HG02938 (cell line): ENCODE measurements around the gene PRR18.

Source experiments
- ATAC-seq: cut with Tn5 transposase; IDR thresholded peaks from one replicate; pipeline ENCODE4 v1.9.1; 2021; ENCODE audit warnings: mild to moderate bottlenecking, moderate library complexity; ENCODE audit not compliant: unreplicated experiment

PRR18 gene

GRCh38 chr6:166307082-166308032, 835 bp downstream of the PRR18 start:
- ATAC-seq = peak; percentile 27

DNA sequence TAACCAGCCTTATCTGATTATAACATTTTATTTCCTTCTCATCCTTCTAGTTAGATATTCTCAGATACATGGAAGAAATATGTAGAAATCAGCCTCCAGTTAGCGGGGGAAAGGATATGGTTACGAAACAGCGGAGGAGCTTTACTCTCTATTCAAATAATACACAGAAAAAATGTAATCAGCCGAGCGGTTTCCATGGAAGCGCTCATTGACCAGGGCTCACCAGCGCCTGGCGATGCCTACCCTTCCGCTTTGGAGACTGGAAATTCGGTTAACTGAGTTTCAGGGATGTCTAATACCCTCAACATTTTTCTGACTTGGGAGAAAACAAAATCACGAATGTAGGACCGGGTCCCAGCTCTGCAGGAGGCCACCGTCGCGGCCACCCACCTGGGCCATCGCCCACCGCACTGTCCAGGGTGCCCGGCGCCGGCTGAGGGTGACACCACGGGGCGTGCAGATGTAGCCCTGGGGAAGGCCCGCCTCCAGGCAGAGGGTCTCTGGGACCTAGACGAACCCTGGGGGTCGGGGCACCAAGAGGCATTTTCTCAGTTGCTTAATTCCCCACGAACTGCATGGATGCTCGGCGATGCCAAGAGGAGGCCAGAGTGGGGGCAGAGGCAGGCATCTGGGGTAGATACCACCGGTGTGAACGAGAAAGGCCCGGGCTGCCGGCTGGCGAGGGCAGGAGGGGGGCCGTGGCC, 1.7 kb downstream of the PRR18 start:
- ATAC-seq = no peak

GRCh38 chr6:166305562-166306117, 2.6 kb downstream of the PRR18 start:
- ATAC-seq = no peak

GRCh38 chr6:166304106-166304505, 4.1 kb downstream of the PRR18 start:
- ATAC-seq = no peak

DNA sequence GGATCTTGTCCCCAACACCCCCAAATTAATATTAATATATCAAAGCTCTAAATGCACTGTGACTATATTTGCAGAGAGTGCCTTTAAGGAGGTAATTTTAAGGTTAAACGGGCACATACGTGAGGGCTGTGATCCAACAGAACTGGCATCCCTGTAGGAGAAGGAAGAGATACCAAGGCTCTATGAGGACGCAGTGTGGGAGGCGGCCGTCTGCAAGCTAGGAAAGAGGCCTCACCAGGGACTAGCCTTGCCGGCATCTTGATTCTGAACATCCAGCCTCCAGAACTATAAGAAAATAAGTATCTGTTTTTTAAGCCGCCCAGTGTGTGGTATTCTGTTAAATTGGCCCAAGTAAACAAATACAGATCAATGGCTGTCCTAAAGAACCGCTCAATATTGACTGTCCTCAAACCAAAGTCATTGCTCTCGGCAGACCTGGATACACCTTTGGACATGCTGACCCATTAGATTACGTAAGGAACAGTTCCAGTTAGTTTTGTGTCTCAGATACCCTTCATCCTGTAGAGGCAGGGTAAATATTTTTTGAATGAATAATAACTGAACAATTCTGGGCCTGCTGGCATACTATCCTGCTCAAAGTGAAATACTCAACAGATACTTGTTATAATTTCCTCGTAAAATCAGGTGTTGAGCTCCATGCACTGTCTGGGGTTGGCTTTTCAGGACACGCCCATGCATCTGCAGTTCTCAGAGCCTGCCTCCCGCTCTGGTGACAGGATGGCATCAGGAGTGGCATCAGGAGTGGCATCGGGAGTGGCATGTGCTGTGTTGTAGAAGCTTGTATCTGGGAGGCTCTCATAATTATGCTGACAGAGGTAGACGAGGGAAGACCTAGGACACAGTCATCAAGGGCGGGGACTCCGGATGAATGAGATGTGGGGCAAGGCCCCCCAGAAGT, 6.3 kb downstream of the PRR18 start:
- no peak for ATAC-seq

DNA sequence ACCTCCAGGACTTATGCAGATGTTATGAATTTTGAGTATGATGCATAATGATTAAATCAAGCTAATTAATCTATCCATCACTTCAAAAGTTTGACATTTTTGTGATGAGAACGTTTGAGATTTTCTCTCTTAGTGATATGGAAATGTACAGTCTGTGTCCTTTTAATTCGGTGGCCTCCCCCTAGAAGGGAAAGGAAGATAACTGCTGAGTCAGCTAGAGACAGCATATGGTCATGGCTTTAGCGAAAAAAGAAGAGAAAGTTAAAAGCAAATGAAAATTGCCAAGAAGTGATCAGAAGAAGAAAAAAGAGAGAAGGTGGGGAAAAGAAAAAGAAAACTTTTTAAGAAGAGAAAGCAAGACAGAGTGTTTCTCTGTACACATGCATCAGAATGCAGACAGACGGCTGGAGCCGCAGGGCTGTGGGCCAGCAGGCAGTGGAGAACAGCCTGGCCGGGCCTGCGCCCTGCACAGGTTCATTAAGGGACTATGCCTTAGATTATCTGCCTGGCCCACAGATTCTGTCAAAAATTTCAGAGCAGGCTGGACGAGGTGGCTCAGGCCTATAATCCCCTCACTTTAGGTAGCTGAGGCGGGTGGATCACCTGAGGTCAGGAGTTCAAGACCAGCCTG, 7.7 kb downstream of the PRR18 start:
- no peak for ATAC-seq

- ATAC-seq = no peak
Measured at GRCh38 chr6:166297606-166298005, 10.6 kb downstream of the PRR18 start.

- ATAC-seq = no peak
Measured at GRCh38 chr6:166296035-166296883, 11.9 kb downstream of the PRR18 start.

- no peak for ATAC-seq
Measured at GRCh38 chr6:166293731-166294584, 14.2 kb downstream of the PRR18 start.

DNA sequence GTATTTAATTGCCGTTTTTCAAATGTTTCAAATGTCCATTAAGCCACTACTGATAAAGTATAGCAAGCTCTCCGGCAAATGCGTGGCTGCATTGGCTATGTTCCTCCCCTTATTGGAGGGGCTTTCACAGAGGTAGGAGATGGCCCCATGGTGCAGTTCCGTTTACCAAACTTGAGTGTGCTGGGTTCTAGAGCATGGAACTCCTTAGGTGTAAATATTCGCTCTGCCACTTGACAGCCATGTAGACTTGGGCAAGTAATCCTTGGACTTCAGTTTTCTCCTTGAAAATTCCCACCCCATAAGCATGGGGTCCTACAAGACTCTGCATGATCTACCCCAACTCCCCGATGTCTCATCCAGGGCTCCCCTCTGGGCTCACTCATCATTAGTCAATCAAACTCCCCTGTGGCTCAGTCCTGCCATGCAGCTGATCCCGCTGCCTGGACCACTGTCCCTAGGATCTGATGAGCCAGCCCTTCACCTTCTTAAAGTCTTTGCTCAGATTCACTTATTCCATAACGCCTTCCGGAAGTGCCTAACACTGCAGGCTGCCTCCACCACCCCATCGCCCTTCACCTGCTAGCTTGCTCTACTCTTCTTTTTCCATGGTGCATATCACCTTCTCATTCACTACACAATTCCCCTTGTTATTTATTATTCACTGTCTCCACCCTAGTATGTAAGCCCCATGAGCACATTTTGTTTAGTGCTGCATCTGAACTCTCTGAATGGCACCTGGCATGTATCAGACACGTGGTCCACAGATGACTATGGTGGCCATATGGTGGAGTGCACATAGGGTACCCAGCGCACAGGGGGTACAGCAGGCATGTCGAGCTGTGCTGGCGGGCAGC, 18.8 kb downstream of the PRR18 start:
- ATAC-seq = no peak

- peak; percentile 92 for ATAC-seq
Measured at GRCh38 chr6:166286839-166287271, 21.3 kb downstream of the PRR18 start.

DNA sequence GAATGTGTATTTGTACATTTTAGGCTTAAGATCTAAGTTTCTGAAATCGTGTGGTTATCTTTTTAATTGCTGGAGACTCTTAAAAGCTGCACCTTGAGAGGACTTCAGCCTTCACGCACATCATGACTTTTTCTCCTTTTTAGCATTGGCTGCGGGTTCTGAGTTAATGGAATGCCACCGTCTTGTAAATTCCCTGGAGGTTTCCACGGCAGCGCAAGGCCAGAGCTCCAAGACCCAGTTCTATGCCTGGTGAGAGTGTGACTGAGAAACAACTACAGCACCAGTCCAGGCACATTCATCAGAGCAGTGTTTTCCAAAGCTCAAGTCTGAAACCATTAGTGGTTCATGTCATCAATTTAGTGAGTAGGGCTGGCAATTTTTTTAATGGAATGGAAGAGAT, 23.0 kb downstream of the PRR18 start:
- ATAC-seq = no peak

DNA sequence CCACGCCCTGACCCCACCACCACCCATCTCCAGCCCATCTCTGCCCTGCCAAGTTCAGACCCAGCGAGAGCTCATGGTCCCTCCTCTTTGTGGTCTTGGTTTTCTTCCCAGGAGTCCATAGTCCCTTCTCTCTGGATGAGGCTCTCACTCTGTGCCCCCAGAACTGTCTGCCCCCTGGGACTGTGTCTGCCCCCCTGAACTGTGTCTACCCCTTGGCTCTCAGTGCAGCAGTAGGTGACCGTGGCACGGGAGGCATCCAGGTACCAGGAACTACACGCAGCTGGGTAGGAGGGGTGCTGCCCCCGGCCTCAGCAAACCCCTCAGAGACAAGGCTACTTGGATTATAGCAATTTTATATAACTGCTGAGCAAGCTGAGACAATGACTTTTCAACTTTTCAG, 23.6 kb downstream of the PRR18 start:
- ATAC-seq = no peak

DNA sequence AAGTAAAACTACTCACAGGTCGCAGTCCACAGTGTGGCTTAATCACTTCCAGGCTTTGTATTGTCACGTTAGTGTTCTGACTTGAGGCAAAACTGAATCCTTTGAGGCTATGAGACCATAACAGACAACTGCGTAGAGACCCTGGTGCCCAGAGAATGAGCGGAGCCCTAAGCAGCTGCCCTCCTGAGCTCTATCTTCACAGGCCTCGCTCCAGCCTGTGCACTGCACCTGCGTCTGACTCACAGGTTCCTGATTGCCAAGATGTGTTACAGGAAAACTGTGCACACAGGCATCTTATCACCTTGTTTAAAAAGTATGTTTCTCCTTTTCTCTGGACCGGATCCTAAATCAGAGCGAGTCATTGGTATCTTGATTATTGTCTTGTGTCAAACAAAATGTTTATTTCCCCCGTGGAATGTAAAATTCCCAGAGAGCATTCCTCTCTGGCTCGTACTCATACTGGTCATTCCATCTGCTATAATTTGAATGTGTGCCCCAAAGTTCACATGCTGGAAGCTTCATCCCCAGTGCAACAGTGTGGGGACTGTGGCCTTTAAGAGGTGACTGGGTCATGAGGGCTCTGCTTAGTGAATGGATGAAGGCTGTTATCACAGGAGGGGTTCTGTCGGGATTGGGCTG, 25.7 kb downstream of the PRR18 start:
- ATAC-seq = no peak

- ATAC-seq = peak; percentile 44
Measured at GRCh38 chr6:166281104-166281503, 27.1 kb downstream of the PRR18 start.

DNA sequence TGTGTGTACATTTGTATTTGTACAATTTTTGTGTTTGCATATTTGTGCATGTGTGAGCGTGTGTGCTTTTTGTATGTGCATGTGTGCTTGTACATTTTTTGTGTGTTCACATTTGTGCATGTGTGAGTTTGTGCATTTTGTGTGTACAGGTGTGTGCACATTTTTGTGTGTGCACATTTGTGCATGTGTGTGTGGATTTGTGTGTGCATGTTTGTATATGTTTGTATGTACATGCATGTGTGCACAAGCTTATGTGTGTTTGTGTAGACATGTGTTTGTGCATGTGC, 28.9 kb downstream of the PRR18 start:
- no peak for ATAC-seq
